Rectal smooth muscle tissue (tissue), 1 donor: ENCODE data around the gene STK31.
"Not testable (repeated sequence)": the region's sequence is repeated elsewhere in the genome, so short reads cannot be mapped to it uniquely, and the experiment has no call there.

ENCODE experiments used
- H3K27ac ChIP-seq: one replicate; pipeline ENCODE4 v1.7.0; 2013; ENCODE audit warnings: low read depth, low read length, inconsistent platforms
- H3K27me3 ChIP-seq: one replicate; pipeline ENCODE4 v1.7.0; 2013; ENCODE audit warnings: low read length; ENCODE audit not compliant: control insufficient read depth, insufficient read depth
- H3K36me3 ChIP-seq: one replicate; pipeline ENCODE4 v1.7.0; 2013; ENCODE audit warnings: low read length; ENCODE audit not compliant: control insufficient read depth, insufficient read depth
- H3K4me1 ChIP-seq: one replicate; pipeline ENCODE4 v1.7.0; 2013; ENCODE audit warnings: low read length; ENCODE audit not compliant: control insufficient read depth, insufficient read depth
- H3K4me3 ChIP-seq: one replicate; pipeline ENCODE4 v1.7.0; 2013; ENCODE audit warnings: low read length
- H3K9ac ChIP-seq: one replicate; pipeline ENCODE4 v1.7.0; 2013; ENCODE audit warnings: low read length

Gene STK31

GRCh38 chr7:23844837-23845236, 134.8 kb downstream of the STK31 start:
- not testable (repeated sequence) for H3K27me3 ChIP-seq, H3K9ac ChIP-seq, H3K4me3 ChIP-seq, H3K36me3 ChIP-seq, H3K27ac ChIP-seq, H3K4me1 ChIP-seq

GRCh38 chr7:23852135-23852534, 142.1 kb downstream of the STK31 start:
- H3K27me3 ChIP-seq = no peaks in the 10 kb centered on the region
- no peak overlapping the region for H3K4me3 ChIP-seq
- no peaks in the 10 kb centered on the region for H3K4me1 ChIP-seq
- no peak overlapping the region for H3K9ac ChIP-seq
- H3K27ac ChIP-seq = no peak overlapping the region
- H3K36me3 ChIP-seq = no peaks in the 10 kb centered on the region

- H3K27me3 ChIP-seq = no peaks in the 10 kb centered on the region
- H3K9ac ChIP-seq = no peak overlapping the region
- H3K4me1 ChIP-seq = no peaks in the 10 kb centered on the region
Observed at GRCh38 chr7:23852988-23853387, 143.0 kb downstream of the STK31 start.

GRCh38 chr7:23863209-23863787, 153.3 kb downstream of the STK31 start:
- no peak overlapping the region for H3K4me3 ChIP-seq
- H3K27ac ChIP-seq = no peak overlapping the region
- no peaks in the 10 kb centered on the region for H3K4me1 ChIP-seq
- no peak overlapping the region for H3K9ac ChIP-seq
- H3K27me3 ChIP-seq = no peaks in the 10 kb centered on the region
- no peaks in the 10 kb centered on the region for H3K36me3 ChIP-seq

More at GRCh38 chr7:23852988-23853387, 143.0 kb downstream of the STK31 start:
- Histone ChIP-seq H3K4me3 (no peak overlapping the region), H3K27ac (no peak overlapping the region), H3K36me3 (no peaks in the 10 kb centered on the region)

- Histone ChIP-seq H3K9ac (no peak overlapping the region), H3K36me3 (no peaks in the 10 kb centered on the region), H3K4me3 (no peak overlapping the region), H3K27me3 (no peaks in the 10 kb centered on the region), H3K27ac (no peak overlapping the region), H3K4me1 (no peaks in the 10 kb centered on the region)
Observed at GRCh38 chr7:23864973-23865372, 155.0 kb downstream of the STK31 start.

GRCh38 chr7:23873306-23873705, 163.3 kb downstream of the STK31 start:
- H3K27me3 ChIP-seq = no peaks in the 10 kb centered on the region
- H3K36me3 ChIP-seq = no peaks in the 10 kb centered on the region
- H3K4me1 ChIP-seq = no peaks in the 10 kb centered on the region
- no peak overlapping the region for H3K27ac ChIP-seq
- no peak overlapping the region for H3K9ac ChIP-seq
- no peak overlapping the region for H3K4me3 ChIP-seq

GRCh38 chr7:23876526-23876925, 166.5 kb downstream of the STK31 start:
- not testable (repeated sequence) for H3K9ac ChIP-seq, H3K4me1 ChIP-seq, H3K4me3 ChIP-seq, H3K36me3 ChIP-seq, H3K27me3 ChIP-seq, H3K27ac ChIP-seq
